Lower leg skin (tissue), 4 donors: ENCODE results near the gene SLC9C1. TPM values are rescaled to one million over a fixed set of nuclear protein-coding genes. Genes with fewer than 3 reads are reported as not detected.

Experiments
- DNase-seq, 2 donors: peaks; one replicate each; pipeline ENCODE4 v3.0.0-alpha.2; 2019; ENCODE audit warnings: low spot score in 2 of 2
- H3K4me3 ChIP-seq: fragments of 200-600 bp; sonication (generic); 2 replicates; pipeline ENCODE4 v1.5.1; 2017; ENCODE audit warnings: mild to moderate bottlenecking, low read depth; ENCODE audit not compliant: poor library complexity, severe bottlenecking
- CTCF ChIP-seq, 3 donors: fragments of 450-650 bp; IDR thresholded peaks; one replicate each; pipeline ENCODE4 v1.5.1; 2016; ENCODE audit warnings: antibody characterized with exemption in 3 of 3, mild to moderate bottlenecking in 3 of 3, moderate library complexity in 2 of 3
- POLR2A ChIP-seq, 2 donors: fragments of 450-650 bp; IDR thresholded peaks; one replicate each; pipeline ENCODE4 v1.6.1; 2016 to 2017; ENCODE audit warnings: antibody characterized with exemption in 2 of 2, mild to moderate bottlenecking in 1 of 2, moderate library complexity in 1 of 2
- WGBS, 2 donors: methylation state at CpG; one replicate each; pipeline ENCODE4 v1.1.5; 2018; 5-methylcytosine and 5-hydroxymethylcytosine counted together
- intact Hi-C: fragments of 100-400 bp; cut with DNase I; formaldehyde crosslinking; loops from one replicate; pipeline ENCODE4 v1.15.0; 2023; ENCODE audit warnings: low total_unique reads
- total RNA-seq, 4 donors: library from RNA; depleted of rRNA; stranded (reverse); fragments of >200 nt; gene quantifications; one replicate each; pipeline ENCODE4 v1.1.0, GENCODE V29; 2016

The SLC9C1 gene
- total RNA-seq: not detected

- no peak for TF ChIP-seq POLR2A (IDR thresholded peaks at IDR 0.05)
- no peak for TF ChIP-seq CTCF (IDR thresholded peaks at IDR 0.05)
- intact Hi-C loops: no loop called here
- WGBS, 2 donors: 27 to 29% methylated on average over 15 of the region's 15 CpGs
These were observed at the start of gene SLC9C1 for GRCh38 chr3:112293368-112294321. Gene SLC9C1, minus strand, starts transcription at chr3:112294216. Its CDS starts 7,425 bp downstream, at chr3:112286791.

GRCh38 chr3:112341386-112341785, 47.4 kb upstream of the SLC9C1 start:
- 86 to 93% methylated on average over 2 of the region's 2 CpGs for WGBS, 2 donors
- TF ChIP-seq CTCF (IDR thresholded peaks at IDR 0.05) (no peak), POLR2A (IDR thresholded peaks at IDR 0.05) (no peak)
- no peak overlapping the region for H3K4me3 ChIP-seq

More at GRCh38 chr3:112293368-112294321, at the start of gene SLC9C1:
- no peak within 1 kb of the TSS for H3K4me3 ChIP-seq
- peak in 1 of 2 donors; percentile 65 for DNase-seq

GRCh38 chr3:112339609-112340008, 45.6 kb upstream of the SLC9C1 start:
- TF ChIP-seq POLR2A (IDR thresholded peaks at IDR 0.05) (no peak), CTCF (IDR thresholded peaks at IDR 0.05) (no peak)
- no peak for DNase-seq
- intact Hi-C loops: loop anchor here (10.0 kb wide), 1 partner anchor 185 kb away; no protein-coding TSS in a partner anchor
- 91 to 92% methylated on average over 2 of the region's 2 CpGs for WGBS, 2 donors
- no peak overlapping the region for H3K4me3 ChIP-seq

More at GRCh38 chr3:112341386-112341785, 47.4 kb upstream of the SLC9C1 start:
- intact Hi-C loops: no loop called here
- DNase-seq: no peak

GRCh38 chr3:112339134-112339533, 45.1 kb upstream of the SLC9C1 start:
- intact Hi-C loops: loop anchor here (10.0 kb wide), 1 partner anchor 186 kb away; no protein-coding TSS in a partner anchor
- no peak overlapping the region for H3K4me3 ChIP-seq
- no peak for TF ChIP-seq POLR2A (IDR thresholded peaks at IDR 0.05)
- no peak for TF ChIP-seq CTCF (IDR thresholded peaks at IDR 0.05)
- no peak for DNase-seq

- TF ChIP-seq CTCF (IDR thresholded peaks at IDR 0.05): no peak
- TF ChIP-seq POLR2A (IDR thresholded peaks at IDR 0.05): no peak
- no peak for DNase-seq
- H3K4me3 ChIP-seq: no peak overlapping the region
- 69 to 80% methylated on average over 2 of the region's 2 CpGs for WGBS, 2 donors
- intact Hi-C loops: loop anchor here (10.0 kb wide), 1 partner anchor 186 kb away; no protein-coding TSS in a partner anchor
These were observed 44.7 kb upstream of the SLC9C1 start for GRCh38 chr3:112338727-112339056.
